GM10847 (cell line): ENCODE measurements around the gene ACP2.

Experiments used
- POLR2A ChIP-seq: IDR thresholded peaks from 2 replicates; pipeline ENCODE4 v1.6.1; 2011; ENCODE audit not compliant: insufficient read length; ENCODE audit errors: extremely low read depth

ACP2 gene

GRCh38 chr11:47248664-47249377 is at the start of gene ACP2:
Gene ACP2, minus strand, starts transcription at chr11:47248814. Its CDS starts 25 bp downstream, at chr11:47248789.
- peak; percentile 86 for TF ChIP-seq POLR2A

GRCh38 chr11:47296045-47296444 is 47.4 kb upstream of the ACP2 start:
- TF ChIP-seq POLR2A: no peak

GRCh38 chr11:47295385-47295784 is 46.8 kb upstream of the ACP2 start:
- no peak for TF ChIP-seq POLR2A

GRCh38 chr11:47289856-47290255 is 41.2 kb upstream of the ACP2 start:
- TF ChIP-seq POLR2A: no peak

GRCh38 chr11:47288066-47288465 is 39.5 kb upstream of the ACP2 start:
- TF ChIP-seq POLR2A: no peak

GRCh38 chr11:47285969-47286770 is 37.6 kb upstream of the ACP2 start:
- TF ChIP-seq POLR2A: no peak

GRCh38 chr11:47284151-47284550 is 35.5 kb upstream of the ACP2 start:
- no peak for TF ChIP-seq POLR2A

GRCh38 chr11:47282462-47282861 is 33.8 kb upstream of the ACP2 start:
- no peak for TF ChIP-seq POLR2A

GRCh38 chr11:47280860-47281259 is 32.2 kb upstream of the ACP2 start:
- no peak for TF ChIP-seq POLR2A

- no peak for TF ChIP-seq POLR2A
Measured at GRCh38 chr11:47280099-47280498, 31.5 kb upstream of the ACP2 start.

GRCh38 chr11:47278769-47279168 is 30.2 kb upstream of the ACP2 start:
- no peak for TF ChIP-seq POLR2A

GRCh38 chr11:47278058-47278457 is 29.4 kb upstream of the ACP2 start:
- no peak for TF ChIP-seq POLR2A

GRCh38 chr11:47276923-47277322 is 28.3 kb upstream of the ACP2 start:
- no peak for TF ChIP-seq POLR2A

GRCh38 chr11:47274495-47275235 is 26.1 kb upstream of the ACP2 start:
- no peak for TF ChIP-seq POLR2A

GRCh38 chr11:47272706-47273105 is 24.1 kb upstream of the ACP2 start:
- TF ChIP-seq POLR2A: no peak

GRCh38 chr11:47271961-47272661 is 23.5 kb upstream of the ACP2 start:
- no peak for TF ChIP-seq POLR2A

- TF ChIP-seq POLR2A: no peak
Measured at GRCh38 chr11:47271328-47271727, 22.7 kb upstream of the ACP2 start.
